GM21576 (cell line): ENCODE data around the gene SAMD4B.
"Not testable (repeated sequence)": the region's sequence is repeated elsewhere in the genome, so short reads cannot be mapped to it uniquely, and the experiment has no call there.

Source experiments
- ATAC-seq: cut with Tn5 transposase; IDR thresholded peaks from one replicate; pipeline ENCODE4 v1.9.1; 2021; ENCODE audit warnings: mild to moderate bottlenecking, moderate library complexity; ENCODE audit not compliant: unreplicated experiment

The SAMD4B gene

DNA sequence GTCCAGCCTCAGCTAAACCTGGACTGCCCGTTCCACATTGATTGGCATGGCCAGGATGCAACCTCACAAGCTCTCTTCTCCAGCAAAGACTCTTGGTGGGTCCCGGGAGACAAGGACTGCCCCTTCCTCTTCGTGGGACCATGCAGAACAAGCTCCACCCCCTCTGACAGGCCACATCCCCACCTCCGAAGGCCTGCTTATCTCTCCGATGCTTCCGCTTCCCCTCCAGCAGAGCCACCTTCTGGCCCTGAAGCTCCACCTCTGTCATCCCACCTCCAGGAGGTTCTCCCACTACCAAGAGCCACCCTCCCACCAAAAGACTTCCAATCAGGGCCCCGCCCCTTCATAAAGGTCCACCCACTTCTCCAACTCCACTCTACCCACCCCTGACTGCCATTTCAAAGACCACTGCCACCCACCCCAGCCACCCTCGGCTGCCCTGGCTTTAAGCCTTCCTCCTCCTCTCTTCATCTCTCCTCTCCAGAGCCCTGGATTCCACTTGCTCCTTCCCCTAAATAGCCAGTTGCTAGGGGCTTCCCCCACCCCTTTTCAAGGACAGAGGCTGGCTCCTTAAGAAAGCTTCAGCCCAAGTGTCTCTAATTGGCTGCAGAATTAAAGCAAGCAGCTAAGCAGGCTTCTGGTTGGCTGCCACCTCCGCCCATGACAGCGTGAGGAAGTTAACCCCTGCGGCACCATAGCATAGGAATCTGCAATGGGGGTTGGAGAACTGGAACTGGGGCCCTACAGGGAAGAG is 31.5 kb upstream of the SAMD4B start:
- no peak for ATAC-seq

DNA sequence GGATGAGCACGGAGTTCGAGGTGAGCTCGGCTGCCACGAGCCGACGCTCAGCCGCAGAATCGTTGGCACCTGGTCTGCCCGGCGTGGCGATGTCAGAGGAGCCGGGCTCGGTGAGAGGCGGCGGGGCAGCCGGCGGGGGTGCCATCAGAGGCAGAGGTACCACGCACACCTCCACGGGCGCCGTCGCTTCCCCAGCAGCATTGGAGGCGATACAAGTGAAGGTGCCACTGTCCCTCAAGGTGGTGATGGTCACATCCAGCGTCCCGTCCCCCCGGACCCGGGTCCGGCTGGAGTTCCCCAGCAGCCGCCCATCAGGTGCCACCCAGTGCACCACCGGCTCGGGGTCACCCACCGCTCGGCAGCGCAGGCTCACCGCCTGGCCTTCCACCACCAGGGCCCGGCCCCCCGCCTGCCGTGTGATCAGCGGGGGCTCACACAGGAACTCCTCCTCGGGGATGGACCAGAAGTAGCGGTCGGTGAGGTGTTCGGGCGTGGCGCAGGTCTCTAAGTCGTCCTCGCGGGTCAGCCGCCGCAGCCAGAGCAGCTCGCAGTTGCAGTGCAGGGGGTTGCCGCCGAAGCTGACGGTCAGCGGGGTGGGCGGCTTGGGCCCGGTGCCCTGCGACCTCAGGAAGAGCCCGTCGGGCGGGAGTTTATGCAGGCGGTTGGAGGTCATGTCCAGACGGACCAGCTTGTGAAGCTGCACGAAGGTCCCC is 28.0 kb upstream of the SAMD4B start:
- no peak for ATAC-seq

DNA sequence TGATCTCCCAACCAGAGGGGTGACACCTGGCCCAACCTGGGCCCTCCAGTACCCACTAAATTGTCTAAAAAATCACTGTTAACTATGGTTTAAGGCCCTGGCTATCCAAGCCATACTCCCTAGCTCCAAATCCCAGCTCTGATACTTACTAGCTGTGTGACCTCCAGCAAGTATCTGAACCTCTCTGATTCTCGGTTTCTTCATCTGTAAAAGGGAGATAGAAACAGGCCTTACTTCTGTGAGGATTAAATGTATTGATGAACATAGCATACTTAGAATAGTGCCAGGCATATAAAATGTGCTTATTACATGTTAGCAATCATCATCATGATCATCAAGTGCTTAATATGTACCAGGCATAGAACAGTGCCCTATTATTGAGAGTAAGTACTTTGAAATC is 26.3 kb upstream of the SAMD4B start:
- ATAC-seq, result no peak

DNA sequence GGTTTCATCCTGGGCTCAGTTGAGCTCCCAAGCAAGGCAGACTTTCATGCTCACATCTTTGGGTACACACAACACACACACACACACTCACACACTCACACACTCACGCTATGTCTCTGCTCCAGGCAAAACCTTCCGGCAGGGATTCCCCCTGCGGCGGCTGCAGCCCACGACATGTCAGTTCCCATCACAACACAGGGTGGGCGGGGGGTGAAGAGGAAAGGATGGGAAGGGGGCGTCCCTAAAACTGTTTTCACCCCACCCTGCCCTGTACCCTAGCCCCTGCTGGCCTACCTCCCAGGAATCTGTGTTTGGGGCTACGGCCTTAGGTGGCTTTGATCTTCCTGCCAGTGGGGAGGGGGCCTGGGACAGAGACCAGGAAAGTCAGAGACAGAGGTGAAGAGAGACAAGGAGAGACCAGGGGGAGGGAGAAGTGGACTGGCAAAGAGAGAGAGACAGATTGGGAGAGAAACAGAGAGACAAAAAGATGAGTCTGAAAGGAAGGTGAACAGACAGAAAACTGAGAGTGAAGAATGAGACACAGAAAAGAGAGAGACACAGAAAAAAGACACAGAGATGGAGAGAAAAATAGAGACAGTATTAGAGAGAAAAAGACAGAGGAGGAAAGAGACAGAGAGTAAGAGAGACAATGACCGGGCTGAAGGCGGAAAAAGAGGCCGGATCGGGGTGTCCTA is 25.4 kb upstream of the SAMD4B start:
- ATAC-seq, result no peak

DNA sequence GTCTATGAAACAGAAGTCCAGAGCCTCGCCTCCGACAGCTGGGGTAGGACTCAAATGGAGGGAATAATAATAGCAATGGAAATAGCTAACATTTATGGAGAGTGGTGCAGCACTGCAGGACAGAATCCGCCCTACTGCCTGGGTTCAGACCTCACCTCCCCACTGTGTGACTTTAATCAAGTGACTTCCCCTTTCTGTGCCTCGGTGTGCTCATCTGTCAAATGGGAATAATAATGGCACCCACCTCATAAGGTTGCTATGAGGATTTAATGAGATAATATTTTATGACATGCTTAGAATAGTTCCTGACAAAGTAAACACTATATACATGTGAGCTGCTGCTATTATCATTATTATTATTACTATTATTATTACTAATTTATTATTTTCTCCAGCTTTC is 24.7 kb upstream of the SAMD4B start:
- ATAC-seq, result no peak

DNA sequence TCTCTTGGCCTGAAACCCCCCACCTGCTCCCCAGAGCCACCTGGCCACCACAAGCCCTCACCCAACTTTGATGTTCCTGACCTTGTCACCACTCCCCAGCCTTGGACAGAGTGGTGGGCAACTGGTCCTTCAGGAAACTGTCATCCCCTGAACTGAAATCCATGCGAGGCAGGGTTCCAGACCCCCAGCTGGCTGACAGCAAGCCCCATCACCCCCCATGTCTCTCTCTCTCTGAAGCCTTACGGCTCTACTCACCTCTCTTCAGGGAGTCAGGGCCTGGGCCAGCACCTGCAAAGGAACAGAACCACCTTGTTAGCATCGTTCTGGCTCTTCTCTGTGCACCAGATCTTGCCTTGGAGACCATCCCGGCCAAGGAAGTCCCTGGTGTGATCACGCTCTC is 24.1 kb upstream of the SAMD4B start:
- no peak for ATAC-seq

DNA sequence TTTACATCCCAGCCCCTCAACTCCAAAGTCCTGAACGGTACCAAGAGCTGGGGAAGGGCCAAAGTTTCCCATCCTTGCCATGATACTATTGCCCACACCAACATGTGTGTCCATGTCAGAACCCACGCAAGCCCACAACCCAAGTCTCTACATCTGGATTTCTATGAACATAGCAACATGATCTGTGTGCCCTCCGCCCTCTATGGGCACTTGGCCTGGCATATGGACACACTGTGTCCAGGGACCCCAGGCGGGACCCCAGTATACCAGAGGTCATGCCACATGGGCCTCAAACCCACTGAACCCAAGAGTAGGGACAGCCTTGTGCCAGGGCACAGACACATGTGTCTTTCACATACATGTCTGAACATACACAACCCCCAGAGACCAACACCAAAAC is 23.5 kb upstream of the SAMD4B start:
- ATAC-seq, result no peak

DNA sequence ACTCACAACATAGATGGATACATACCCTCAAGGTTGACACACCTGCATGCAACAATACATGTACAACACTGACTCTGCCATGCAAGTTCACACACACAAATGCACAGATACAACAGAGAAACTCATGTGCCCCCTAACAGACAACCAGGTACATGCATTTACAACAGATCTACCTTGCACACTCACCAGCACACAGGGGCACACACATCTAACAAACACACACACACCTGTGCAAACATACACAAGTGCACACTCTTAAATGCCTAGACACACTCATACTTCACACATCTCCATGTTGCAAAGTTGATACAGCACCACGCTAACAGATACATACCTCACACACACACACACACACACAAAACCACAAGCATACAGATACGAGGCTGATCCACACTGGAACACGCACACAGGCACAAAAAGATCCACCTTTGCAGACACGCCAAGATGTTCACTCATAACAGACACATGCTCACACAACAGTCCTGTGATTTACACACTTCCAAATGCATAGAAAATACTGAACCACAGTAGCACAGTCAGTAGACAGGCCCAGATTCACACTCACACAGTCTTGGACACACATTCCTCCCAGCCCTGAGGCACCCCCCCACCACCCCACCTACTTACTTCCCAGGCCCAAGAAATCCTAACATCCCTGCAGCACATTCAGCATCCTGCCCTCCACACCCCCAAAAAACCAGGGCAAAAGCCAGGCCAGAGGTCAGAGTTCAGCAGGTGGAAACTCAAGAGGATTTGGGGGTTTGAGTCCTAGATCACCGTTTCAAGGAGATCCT is 22.9 kb upstream of the SAMD4B start:
- no peak for ATAC-seq

DNA sequence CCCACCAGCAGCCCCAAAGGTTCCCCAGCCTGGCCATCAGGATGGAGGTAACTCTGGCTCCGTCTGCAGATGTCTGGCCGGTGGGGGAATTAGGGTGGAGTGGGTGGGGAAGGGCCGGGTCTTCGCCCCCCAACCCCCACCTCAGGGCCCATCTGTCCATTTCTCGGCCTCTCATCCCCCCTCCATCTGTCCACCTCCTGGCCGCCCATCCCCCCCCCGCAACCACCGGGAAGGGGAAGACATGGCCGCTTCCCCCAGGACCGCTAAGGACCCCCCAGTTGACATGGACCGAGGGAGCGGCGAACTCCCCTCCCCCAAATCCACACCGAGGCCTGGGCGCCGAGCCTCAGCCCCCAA is 22.4 kb upstream of the SAMD4B start:
- no peak for ATAC-seq

DNA sequence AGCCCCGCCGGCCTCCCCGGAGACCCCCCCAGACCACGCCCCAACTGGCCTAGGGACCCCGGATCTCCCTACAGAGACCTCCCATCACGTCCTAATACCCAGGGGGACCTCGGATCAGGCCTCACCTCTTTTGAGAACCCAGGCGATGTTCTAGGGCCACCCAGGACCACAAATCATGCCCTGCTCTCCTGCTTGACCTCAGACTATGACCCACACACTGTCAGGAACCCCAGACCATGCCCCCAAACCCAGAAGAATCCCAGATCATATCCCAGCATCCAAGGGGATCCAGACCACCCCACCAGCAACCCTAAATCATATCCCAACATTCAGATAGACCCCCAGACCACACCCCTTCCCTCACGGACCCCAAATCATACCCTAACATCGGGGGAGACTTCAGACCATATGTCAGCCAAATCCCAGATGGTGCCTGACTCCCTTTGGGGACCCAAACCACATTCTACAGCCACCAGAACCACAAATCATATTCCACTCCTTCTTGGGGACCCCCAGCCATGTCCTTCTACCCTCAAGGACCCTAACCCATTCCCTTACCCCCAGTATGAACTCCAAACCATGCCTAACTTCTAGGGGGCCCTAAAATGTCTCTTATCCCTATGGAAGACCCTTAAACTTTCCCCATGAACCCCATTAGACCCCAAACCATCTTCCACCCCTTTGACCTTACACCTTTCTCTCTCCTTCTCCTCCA is 20.9 kb upstream of the SAMD4B start:
- ATAC-seq, result no peak

DNA sequence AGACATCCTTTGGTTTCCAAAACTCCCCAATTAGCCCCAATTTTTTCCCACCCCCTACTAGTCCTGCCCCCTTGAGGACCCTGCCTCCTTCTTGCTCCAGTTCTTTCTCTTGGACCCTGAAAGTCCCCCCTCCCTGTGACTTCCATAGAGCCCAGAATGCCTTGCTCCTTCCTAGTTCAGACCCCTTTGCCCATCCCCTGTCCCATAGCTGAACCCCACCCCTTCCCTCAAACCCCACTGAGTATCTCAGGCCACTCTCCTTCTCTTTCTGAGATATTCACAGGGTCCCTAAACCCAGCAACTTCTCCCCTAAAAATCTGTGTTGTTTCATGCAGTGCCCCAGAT is 20.4 kb upstream of the SAMD4B start:
- ATAC-seq, result no peak

DNA sequence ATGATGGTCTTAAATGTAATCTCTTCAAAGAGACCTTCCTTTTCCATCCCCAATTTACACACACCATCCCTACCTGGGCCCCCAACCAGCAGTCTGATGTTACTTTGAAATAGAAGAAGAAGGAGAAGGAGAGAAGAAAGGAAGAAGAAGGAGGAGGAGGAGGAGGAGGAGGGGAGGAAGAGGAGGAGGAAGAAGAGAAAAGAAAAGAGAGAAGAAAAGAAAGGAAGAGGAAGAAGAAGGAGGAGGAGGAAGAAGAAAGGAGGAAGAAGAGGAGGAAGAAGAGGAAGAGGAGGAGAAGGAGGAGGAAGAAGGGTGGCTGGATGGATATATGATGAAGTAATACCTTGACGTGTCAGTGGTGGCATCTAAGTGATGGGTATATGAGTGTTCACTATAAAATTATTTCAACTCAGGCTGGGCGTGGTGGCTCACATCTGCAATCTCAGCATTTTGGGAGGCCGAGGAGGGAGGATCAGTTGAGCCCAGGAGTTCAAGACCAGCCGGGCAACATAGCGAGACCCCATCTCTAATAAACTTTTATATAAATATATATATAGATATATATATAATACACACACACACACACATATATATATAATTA is 17.9 kb upstream of the SAMD4B start:
- ATAC-seq, result no peak

DNA sequence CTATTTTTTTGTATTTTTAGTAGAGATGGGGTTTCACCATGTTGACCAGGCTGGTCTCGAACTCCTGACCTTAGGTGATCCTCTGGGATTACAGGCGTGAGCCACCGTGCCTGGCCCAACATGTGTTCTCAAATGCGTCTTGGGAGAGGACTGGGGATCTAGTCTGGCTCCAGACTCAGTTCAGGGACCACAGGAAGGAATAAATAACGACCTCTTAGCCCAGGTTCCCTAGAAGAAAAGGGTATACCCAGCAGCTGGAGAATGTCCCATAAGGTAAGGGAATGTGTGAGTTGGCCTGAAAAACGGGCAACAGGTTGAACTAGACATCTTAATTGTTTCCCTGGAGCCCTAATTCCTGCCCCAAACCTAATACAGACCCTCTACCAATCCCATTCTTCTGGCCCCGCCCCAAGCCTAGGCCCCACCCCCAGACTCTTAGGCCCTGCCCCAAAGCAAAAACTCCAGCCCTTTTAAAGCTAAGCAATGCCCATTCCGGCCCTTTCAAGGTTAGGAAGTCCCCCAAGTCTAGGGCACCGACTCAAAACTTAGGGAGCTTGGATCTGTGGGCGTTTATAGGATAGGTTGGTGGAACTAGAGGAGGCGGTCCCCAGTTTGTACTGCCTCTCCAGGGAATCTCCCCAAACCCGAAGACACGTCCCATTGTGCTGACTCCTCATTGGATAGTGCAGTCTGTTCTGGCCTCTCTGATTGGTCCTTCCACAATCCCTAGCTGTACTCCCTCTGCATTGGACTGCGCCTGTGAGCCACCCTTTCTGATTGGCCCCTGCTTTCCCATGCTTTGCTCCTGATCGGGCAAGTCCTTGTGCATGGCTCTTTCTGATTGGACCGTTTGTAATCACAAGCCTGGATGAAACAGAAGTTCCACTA is 16.2 kb upstream of the SAMD4B start:
- no peak for ATAC-seq

DNA sequence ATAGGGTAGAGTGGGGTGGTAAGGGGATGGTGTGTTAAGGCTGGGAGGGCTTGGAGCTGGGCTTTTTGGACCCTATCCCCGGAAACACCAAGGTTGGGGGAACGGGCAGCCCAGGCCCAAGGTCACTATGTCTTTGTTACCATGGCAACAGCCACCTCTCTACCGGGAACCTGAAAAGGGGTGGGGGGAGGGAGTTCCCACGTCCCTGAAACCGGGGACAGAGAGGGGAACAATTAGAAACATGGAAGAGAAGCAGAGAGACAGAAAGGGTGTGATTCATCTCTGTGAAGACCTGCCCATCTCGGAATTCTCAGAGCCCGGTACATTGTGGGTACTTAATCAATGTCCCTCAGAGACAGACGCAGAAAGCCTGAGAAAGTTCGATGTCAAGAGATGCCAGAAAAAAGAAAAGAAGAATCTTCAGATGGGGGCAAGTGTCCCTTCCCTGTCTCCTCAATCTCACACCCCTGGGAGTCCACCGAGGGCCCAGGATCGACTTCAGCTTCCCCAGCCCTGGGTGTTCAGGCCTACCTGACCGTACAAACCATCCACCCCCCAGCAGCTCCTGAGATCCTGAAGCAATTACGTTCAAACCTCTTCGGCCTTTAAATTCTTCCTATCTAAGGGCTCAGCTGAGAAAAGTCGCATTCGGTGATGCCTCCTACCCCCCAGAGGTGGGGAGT is 14.7 kb upstream of the SAMD4B start:
- no peak for ATAC-seq

DNA sequence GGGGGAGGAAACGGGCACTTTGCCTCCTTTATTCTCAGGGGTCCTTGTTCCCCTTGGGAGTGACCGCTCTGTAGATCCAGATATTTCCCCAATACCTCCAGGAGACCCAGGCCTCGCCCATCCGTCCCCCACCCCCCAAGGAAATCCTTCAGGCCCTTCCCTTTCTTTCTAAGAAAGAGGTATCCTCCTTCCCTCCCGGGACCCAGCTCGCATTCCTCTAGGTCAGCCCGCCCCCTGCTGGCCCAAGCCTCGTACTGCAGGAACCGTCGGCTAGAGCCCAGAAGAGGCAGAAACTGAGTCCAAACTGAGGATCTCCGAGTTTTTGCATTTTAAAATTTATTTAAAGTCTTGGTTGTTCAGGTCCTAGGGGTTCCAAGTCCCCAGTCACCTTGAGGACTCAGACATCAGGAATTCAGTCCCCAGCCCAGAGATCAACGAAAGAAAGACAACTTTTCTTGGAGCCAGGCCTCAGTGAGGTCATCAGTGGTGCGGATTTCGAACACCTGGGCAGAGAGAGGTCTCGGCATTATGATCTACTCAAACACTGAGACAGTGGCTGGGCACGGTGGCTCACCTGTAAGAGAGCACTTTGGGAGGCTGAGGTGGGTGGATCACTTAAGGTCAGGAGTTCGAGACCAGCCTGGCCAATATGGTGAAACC is 14.0 kb upstream of the SAMD4B start:
- no peak for ATAC-seq

DNA sequence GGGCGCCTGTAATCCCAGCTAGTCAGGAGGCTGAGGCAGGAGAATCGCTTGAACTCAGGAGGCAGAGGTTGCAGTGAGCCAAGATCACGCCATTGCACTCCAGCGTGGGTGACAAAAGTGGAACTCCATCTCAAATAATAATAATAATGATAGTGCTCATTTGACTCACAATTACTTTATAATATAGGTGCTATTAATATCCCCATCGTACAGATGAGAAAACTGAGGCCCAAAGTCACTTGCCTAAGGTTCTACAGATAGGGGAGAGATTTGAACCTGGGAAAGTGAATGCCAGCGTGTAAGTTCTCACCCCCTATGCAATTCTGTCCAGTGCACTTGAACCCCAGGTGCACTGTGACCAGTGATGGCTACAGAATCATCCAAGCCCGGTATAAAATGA is 12.3 kb upstream of the SAMD4B start:
- ATAC-seq, result no peak

DNA sequence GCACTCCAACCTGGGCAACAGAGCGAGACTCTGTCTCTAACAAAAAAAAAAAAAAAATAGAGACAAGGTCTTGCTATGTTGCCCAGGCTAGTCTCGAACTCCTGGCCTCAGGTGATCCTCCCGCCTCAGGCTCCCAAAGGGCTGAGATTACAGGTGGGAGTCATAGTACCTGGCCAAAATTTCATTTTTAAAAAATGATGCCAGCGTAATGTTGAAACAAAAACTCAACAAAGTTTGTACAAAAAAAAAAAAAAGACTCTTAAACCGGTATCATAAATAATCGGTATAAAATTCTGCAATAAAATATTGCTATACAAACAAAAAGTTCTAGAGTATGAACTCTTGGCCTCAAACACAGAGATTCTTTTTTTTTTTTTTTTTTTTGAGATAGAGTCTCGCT is 9.9 kb upstream of the SAMD4B start:
- ATAC-seq, result no peak

DNA sequence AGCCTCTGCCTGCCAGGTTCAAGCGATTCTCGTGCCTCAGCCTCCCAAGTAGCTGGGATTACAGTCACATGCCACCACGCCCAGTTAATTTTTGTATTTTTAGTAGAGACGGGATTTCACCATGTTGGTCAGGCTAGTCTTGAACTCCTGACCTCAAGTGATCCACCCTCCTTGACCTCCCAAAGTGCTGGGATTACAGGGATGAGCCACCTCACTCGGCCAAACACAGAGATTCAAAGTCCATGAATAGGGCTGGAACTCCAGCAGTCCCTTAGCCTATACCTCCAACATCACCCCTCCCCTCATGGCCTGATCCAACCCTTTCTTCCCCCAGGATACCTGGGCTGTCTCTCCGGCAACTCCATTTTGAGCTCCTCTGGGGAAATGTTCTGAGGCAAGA is 9.5 kb upstream of the SAMD4B start:
- not testable (repeated sequence) for ATAC-seq
